GM23338 (cell line): Measurements from ENCODE around the gene OVCA2. TPM values are rescaled to one million over a fixed set of nuclear protein-coding genes. Genes with fewer than 3 reads are reported as not detected.
A peak's percentile ranks its signal among the peaks of the same experiment; 100 is the strongest.

Experiments
- ATAC-seq: fragments of 200-7000 bp; cut with Tn5 transposase; 3 replicates; pipeline ENCODE4 v1.9.1; 2020
- DNase-seq: peaks from one replicate; pipeline ENCODE4 v3.0.0-alpha.2; 2015; ENCODE audit warnings: low spot score
- H2AFZ ChIP-seq: fragments of 200-600 bp; sonication (generic); 2 replicates; pipeline ENCODE4 v1.8.0; 2016; ENCODE audit warnings: antibody characterized with exemption, mild to moderate bottlenecking, moderate library complexity
- H3F3A ChIP-seq: fragments of 200-600 bp; sonication (generic); replicated peaks from 2 replicates; pipeline ENCODE4 v1.8.0; 2017; ENCODE audit warnings: antibody characterized with exemption, mixed run types, low read depth
- H3K27ac ChIP-seq: fragments of 200-600 bp; sonication (generic); 2 replicates; pipeline ENCODE4 v1.6.1; 2016; ENCODE audit warnings: low read depth
- H3K27me3 ChIP-seq: fragments of 200-600 bp; sonication (generic); 2 replicates; pipeline ENCODE4 v1.8.0; 2016; ENCODE audit warnings: mild to moderate bottlenecking, mixed run types, moderate library complexity; ENCODE audit not compliant: insufficient read depth
- H3K36me3 ChIP-seq: fragments of 200-600 bp; sonication (generic); 2 replicates; pipeline ENCODE4 v1.8.0; 2016; ENCODE audit warnings: mild to moderate bottlenecking; ENCODE audit not compliant: insufficient read depth
- H3K4me1 ChIP-seq: fragments of 200-600 bp; sonication (generic); 2 replicates; pipeline ENCODE4 v1.8.0; 2016; ENCODE audit warnings: mild to moderate bottlenecking, moderate library complexity; ENCODE audit not compliant: insufficient read depth
- H3K4me2 ChIP-seq: fragments of 200-600 bp; sonication (generic); 2 replicates; pipeline ENCODE4 v1.7.1; 2017; ENCODE audit warnings: mixed run types
- H3K4me3 ChIP-seq: fragments of 200-600 bp; sonication (generic); 2 replicates; pipeline ENCODE4 v1.6.1; 2016; ENCODE audit warnings: mixed run types
- H3K79me2 ChIP-seq: fragments of 200-600 bp; sonication (generic); replicated peaks from 2 replicates; pipeline ENCODE4 v1.8.0; 2017; ENCODE audit warnings: mild to moderate bottlenecking; ENCODE audit not compliant: insufficient read depth
- H3K9me2 ChIP-seq: fragments of 200-600 bp; sonication (generic); 2 replicates; pipeline ENCODE4 v1.8.0; 2017; ENCODE audit not compliant: insufficient read depth
- H4K20me1 ChIP-seq: fragments of 200-600 bp; sonication (generic); replicated peaks from 2 replicates; pipeline ENCODE4 v1.8.0; 2017; ENCODE audit warnings: mild to moderate bottlenecking; ENCODE audit not compliant: insufficient read depth
- H3K27ac Mint-ChIP-seq: 2 replicates; pipeline ENCODE4 v1.8.0; 2020; ENCODE audit warnings: inconsistent platforms, mild to moderate bottlenecking, moderate library complexity, mixed read lengths
- H3K27me3 Mint-ChIP-seq: 3 replicates; pipeline ENCODE4 v1.8.0; 2022; ENCODE audit warnings: low read depth, mild to moderate bottlenecking, moderate library complexity, mixed read lengths, inconsistent platforms; ENCODE audit not compliant: insufficient read depth, poor library complexity
- H3K36me3 Mint-ChIP-seq: 3 replicates; pipeline ENCODE4 v1.8.0; 2021; ENCODE audit warnings: low read depth, mild to moderate bottlenecking, inconsistent platforms, moderate library complexity, mixed read lengths
- H3K4me1 Mint-ChIP-seq: 3 replicates; pipeline ENCODE4 v1.8.0; 2020; ENCODE audit warnings: mild to moderate bottlenecking, inconsistent platforms, mixed read lengths
- H3K4me3 Mint-ChIP-seq: 3 replicates; pipeline ENCODE4 v1.8.0; 2021; ENCODE audit warnings: moderate library complexity, mild to moderate bottlenecking, inconsistent platforms, mixed read lengths
- H3K9me3 Mint-ChIP-seq: 3 replicates; pipeline ENCODE4 v1.8.0; 2020; ENCODE audit warnings: moderate library complexity, mild to moderate bottlenecking, inconsistent platforms, mixed read lengths
- CREB1 ChIP-seq: fragments of 250-450 bp; sonication (Bioruptor Pico); IDR thresholded peaks from 2 replicates; pipeline ENCODE4 v1.5.0; 2020; ENCODE audit warnings: low read depth, mild to moderate bottlenecking, moderate library complexity
- EZH2 ChIP-seq: fragments of 200-600 bp; sonication (generic); IDR thresholded peaks from one replicate; pipeline ENCODE4 v1.8.0; 2017; ENCODE audit warnings: antibody characterized with exemption, mild to moderate bottlenecking, low read depth; ENCODE audit not compliant: unreplicated experiment
- polyA plus RNA-seq: library from polyadenylated mRNA; unstranded; fragments of >200 nt; fragmentation: Nextera tagmentation; extraction: Ambion mirVana; gene quantifications from 2 replicates; pipeline ENCODE4 v1.2.1, GENCODE V29; 2016
- total RNA-seq: library from RNA; depleted of rRNA; stranded (reverse); fragments of >200 nt; shearing (Covaris generic); gene quantifications from 2 replicates; pipeline ENCODE4 v1.2.3, GENCODE V29; 2014
- TF ChIP-seq, protein P1 (sequence below): IDR thresholded peaks from one replicate; pipeline ENCODE4 v1.6.1; 2018; ENCODE audit warnings: antibody characterized with exemption; ENCODE audit not compliant: unreplicated experiment
- TF ChIP-seq, protein P2 (sequence below), 2 experiments: fragments of 200-600 bp in 1 of 2; sonication (generic) in 1 of 2; conservative IDR thresholded peaks; 2 replicates each; pipeline versions ENCODE4 v1.5.1 to v1.6.1; 2016 to 2017; ENCODE audit warnings: antibody characterized with exemption in 2 of 2, low read depth in 2 of 2, mild to moderate bottlenecking in 2 of 2, moderate library complexity in 1 of 2
- TF ChIP-seq, protein P3 (sequence below): fragments of 250-450 bp; sonication (Bioruptor Pico); IDR thresholded peaks from 2 replicates; pipeline ENCODE4 v1.5.0; 2020; ENCODE audit warnings: mild to moderate bottlenecking, moderate library complexity

Gene OVCA2
- total and polyA plus RNA-seq, 2 experiments from 2014 or later: 15.9 to 21.3 TPM

DNA sequence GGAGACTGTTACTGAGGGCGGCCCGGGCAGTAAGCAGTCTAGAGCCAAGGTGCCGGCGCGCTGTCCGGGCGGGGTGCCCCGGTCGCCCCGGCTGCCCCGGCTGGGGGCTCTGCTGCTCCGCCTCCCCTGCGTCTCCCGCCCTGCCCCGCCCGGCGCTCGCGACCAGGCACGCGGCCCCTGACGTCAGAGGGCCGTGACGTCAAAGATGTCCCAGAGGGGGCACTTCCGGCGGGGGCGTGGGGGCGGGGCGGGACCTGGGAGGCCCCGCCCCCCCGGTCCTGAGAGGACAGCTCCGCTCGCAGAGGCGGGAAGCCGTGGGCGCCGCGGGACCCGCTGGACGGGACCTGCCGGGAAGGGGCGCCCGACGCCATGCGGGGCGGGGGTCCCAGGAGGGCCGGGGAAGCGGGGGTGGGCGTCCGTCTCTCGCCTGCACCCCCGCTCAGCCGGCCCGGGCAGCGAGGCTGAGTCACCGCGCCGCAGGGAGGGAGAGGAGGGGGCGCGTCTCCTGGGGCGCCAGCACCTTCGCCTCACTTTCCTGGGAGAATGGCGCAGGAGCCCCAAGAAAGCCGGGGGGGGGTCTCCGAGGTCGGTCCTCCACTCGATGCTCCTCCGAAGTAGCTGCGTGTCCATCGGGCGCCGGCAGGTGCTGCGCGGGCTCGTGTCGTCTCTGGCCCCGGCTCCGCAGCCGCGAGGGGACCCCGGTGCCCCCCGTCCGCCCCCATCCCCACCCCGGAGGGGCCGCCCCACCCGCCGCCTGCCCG lies 8.7 kb downstream of the OVCA2 start:
- Histone ChIP-seq H3K27ac (no peak overlapping the region), H3K27me3 (peaks cover 89% of the 10 kb centered on the region), H2AFZ (no peak overlapping the region), H3K4me2 (peak overlapping the region; percentile 73; the same call in 1 of the 2 replicates), H3K4me3 (peak overlapping the region; percentile 50), H4K20me1 (no peaks in the 10 kb centered on the region; the same call in 1 of the 2 replicates), H3F3A (peaks cover 12% of the 10 kb centered on the region; the same call in 1 of the 2 replicates), H3K36me3 (no peaks in the 10 kb centered on the region), H3K9me2 (no peaks in the 10 kb centered on the region), H3K4me1 (peaks cover 6% of the 10 kb centered on the region; the same call in 1 of the 2 replicates), H3K79me2 (no peaks in the 10 kb centered on the region)
- H3K27me3 Mint-ChIP-seq: peaks cover 56% of the 10 kb centered on the region
- no peaks in the 10 kb centered on the region; the same call in 2 of the 3 replicates for H3K4me1 Mint-ChIP-seq
- H3K27ac Mint-ChIP-seq: no peak overlapping the region
- H3K36me3 Mint-ChIP-seq: no peaks in the 10 kb centered on the region; the same call in 2 of the 3 replicates
- ATAC-seq (peak; percentile 7; the same call in 2 of the 3 replicates), DNase-seq (peak; percentile 74)
- no peaks in the 10 kb centered on the region; the same call in 2 of the 3 replicates for H3K9me3 Mint-ChIP-seq
- no peak overlapping the region for H3K4me3 Mint-ChIP-seq
- TF ChIP-seq, protein P1, sequence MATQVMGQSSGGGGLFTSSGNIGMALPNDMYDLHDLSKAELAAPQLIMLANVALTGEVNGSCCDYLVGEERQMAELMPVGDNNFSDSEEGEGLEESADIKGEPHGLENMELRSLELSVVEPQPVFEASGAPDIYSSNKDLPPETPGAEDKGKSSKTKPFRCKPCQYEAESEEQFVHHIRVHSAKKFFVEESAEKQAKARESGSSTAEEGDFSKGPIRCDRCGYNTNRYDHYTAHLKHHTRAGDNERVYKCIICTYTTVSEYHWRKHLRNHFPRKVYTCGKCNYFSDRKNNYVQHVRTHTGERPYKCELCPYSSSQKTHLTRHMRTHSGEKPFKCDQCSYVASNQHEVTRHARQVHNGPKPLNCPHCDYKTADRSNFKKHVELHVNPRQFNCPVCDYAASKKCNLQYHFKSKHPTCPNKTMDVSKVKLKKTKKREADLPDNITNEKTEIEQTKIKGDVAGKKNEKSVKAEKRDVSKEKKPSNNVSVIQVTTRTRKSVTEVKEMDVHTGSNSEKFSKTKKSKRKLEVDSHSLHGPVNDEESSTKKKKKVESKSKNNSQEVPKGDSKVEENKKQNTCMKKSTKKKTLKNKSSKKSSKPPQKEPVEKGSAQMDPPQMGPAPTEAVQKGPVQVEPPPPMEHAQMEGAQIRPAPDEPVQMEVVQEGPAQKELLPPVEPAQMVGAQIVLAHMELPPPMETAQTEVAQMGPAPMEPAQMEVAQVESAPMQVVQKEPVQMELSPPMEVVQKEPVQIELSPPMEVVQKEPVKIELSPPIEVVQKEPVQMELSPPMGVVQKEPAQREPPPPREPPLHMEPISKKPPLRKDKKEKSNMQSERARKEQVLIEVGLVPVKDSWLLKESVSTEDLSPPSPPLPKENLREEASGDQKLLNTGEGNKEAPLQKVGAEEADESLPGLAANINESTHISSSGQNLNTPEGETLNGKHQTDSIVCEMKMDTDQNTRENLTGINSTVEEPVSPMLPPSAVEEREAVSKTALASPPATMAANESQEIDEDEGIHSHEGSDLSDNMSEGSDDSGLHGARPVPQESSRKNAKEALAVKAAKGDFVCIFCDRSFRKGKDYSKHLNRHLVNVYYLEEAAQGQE: peak; percentile 47
- TF ChIP-seq CREB1 (CRISPR knock-in tag) (peak; percentile 95), EZH2 (peak; percentile 31)
- TF ChIP-seq, protein P2, sequence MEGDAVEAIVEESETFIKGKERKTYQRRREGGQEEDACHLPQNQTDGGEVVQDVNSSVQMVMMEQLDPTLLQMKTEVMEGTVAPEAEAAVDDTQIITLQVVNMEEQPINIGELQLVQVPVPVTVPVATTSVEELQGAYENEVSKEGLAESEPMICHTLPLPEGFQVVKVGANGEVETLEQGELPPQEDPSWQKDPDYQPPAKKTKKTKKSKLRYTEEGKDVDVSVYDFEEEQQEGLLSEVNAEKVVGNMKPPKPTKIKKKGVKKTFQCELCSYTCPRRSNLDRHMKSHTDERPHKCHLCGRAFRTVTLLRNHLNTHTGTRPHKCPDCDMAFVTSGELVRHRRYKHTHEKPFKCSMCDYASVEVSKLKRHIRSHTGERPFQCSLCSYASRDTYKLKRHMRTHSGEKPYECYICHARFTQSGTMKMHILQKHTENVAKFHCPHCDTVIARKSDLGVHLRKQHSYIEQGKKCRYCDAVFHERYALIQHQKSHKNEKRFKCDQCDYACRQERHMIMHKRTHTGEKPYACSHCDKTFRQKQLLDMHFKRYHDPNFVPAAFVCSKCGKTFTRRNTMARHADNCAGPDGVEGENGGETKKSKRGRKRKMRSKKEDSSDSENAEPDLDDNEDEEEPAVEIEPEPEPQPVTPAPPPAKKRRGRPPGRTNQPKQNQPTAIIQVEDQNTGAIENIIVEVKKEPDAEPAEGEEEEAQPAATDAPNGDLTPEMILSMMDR (conservative IDR thresholded peaks at IDR 0.05; ENCODE audit: low read depth in 2 of 2): no peak
- TF ChIP-seq, protein P3, sequence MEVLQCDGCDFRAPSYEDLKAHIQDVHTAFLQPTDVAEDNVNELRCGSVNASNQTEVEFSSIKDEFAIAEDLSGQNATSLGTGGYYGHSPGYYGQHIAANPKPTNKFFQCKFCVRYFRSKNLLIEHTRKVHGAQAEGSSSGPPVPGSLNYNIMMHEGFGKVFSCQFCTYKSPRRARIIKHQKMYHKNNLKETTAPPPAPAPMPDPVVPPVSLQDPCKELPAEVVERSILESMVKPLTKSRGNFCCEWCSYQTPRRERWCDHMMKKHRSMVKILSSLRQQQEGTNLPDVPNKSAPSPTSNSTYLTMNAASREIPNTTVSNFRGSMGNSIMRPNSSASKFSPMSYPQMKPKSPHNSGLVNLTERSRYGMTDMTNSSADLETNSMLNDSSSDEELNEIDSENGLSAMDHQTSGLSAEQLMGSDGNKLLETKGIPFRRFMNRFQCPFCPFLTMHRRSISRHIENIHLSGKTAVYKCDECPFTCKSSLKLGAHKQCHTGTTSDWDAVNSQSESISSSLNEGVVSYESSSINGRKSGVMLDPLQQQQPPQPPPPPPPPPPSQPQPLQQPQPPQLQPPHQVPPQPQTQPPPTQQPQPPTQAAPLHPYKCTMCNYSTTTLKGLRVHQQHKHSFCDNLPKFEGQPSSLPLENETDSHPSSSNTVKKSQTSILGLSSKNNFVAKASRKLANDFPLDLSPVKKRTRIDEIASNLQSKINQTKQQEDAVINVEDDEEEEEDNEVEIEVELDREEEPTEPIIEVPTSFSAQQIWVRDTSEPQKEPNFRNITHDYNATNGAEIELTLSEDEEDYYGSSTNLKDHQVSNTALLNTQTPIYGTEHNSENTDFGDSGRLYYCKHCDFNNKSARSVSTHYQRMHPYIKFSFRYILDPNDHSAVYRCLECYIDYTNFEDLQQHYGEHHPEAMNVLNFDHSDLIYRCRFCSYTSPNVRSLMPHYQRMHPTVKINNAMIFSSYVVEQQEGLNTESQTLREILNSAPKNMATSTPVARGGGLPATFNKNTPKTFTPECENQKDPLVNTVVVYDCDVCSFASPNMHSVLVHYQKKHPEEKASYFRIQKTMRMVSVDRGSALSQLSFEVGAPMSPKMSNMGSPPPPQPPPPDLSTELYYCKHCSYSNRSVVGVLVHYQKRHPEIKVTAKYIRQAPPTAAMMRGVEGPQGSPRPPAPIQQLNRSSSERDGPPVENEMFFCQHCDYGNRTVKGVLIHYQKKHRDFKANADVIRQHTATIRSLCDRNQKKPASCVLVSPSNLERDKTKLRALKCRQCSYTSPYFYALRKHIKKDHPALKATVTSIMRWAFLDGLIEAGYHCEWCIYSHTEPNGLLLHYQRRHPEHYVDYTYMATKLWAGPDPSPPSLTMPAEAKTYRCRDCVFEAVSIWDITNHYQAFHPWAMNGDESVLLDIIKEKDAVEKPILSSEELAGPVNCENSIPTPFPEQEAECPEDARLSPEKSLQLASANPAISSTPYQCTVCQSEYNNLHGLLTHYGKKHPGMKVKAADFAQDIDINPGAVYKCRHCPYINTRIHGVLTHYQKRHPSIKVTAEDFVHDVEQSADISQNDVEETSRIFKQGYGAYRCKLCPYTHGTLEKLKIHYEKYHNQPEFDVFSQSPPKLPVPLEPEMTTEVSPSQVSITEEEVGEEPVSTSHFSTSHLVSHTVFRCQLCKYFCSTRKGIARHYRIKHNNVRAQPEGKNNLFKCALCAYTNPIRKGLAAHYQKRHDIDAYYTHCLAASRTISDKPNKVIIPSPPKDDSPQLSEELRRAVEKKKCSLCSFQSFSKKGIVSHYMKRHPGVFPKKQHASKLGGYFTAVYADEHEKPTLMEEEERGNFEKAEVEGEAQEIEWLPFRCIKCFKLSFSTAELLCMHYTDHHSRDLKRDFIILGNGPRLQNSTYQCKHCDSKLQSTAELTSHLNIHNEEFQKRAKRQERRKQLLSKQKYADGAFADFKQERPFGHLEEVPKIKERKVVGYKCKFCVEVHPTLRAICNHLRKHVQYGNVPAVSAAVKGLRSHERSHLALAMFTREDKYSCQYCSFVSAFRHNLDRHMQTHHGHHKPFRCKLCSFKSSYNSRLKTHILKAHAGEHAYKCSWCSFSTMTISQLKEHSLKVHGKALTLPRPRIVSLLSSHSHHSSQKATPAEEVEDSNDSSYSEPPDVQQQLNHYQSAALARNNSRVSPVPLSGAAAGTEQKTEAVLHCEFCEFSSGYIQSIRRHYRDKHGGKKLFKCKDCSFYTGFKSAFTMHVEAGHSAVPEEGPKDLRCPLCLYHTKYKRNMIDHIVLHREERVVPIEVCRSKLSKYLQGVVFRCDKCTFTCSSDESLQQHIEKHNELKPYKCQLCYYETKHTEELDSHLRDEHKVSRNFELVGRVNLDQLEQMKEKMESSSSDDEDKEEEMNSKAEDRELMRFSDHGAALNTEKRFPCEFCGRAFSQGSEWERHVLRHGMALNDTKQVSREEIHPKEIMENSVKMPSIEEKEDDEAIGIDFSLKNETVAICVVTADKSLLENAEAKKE (CRISPR knock-in tag): no peak
